Astrocyte (in vitro differentiated cells and primary cell): ENCODE measurements around the gene NSMCE1. TPM values are rescaled to one million over a fixed set of nuclear protein-coding genes. Genes with fewer than 3 reads are reported as not detected.

Experiments
- DNase-seq: peaks from one replicate; pipeline ENCODE4 v3.0.0-alpha.2; 2010; ENCODE audit warnings: low read depth
- FAIRE-seq: peaks from 2 replicates; lab custom pipeline; 2011; peaks lifted over from hg19 to GRCh38; lab: Jason Lieb, UNC
- H2AFZ ChIP-seq: 2 replicates; pipeline ENCODE4 v1.6.0; 2012; ENCODE audit warnings: low read depth, low read length, inconsistent platforms
- H3K27ac ChIP-seq: 2 replicates; pipeline ENCODE4 v1.5.1; 2011; ENCODE audit warnings: low read depth, low read length, inconsistent platforms
- H3K27me3 ChIP-seq: 2 replicates; pipeline ENCODE4 v1.6.0; 2011; ENCODE audit warnings: low read length, inconsistent platforms; ENCODE audit not compliant: insufficient read depth
- H3K36me3 ChIP-seq: 2 replicates; pipeline ENCODE4 v1.5.1; 2011; ENCODE audit warnings: low read length, inconsistent platforms; ENCODE audit not compliant: insufficient read depth
- H3K4me1 ChIP-seq: 2 replicates; pipeline ENCODE4 v1.5.1; 2011; ENCODE audit warnings: low read length, inconsistent platforms; ENCODE audit not compliant: insufficient read depth
- H3K4me2 ChIP-seq: 2 replicates; pipeline ENCODE4 v1.6.0; 2012; ENCODE audit warnings: low read length, inconsistent platforms
- H3K4me3 ChIP-seq: 2 replicates; pipeline ENCODE4 v1.5.1; 2011; ENCODE audit warnings: low read depth, mild to moderate bottlenecking, low read length, inconsistent platforms; ENCODE audit not compliant: insufficient read depth
- H3K79me2 ChIP-seq: 2 replicates; pipeline ENCODE4 v1.6.0; 2012; ENCODE audit warnings: mild to moderate bottlenecking, low read length, inconsistent platforms; ENCODE audit not compliant: insufficient read depth
- H3K9ac ChIP-seq: 2 replicates; pipeline ENCODE4 v1.6.0; 2012; ENCODE audit warnings: mild to moderate bottlenecking, low read length, inconsistent platforms
- H3K9me3 ChIP-seq: 2 replicates; pipeline ENCODE4 v1.5.1; 2012; ENCODE audit warnings: low read depth, mild to moderate bottlenecking, low read length, inconsistent platforms; ENCODE audit not compliant: insufficient read depth
- H4K20me1 ChIP-seq: 2 replicates; pipeline ENCODE4 v1.6.0; 2012; ENCODE audit warnings: low read length, inconsistent platforms; ENCODE audit not compliant: insufficient read depth
- H3K27ac Mint-ChIP-seq: one replicate; pipeline ENCODE4 v1.8.0; 2021; ENCODE audit warnings: mild to moderate bottlenecking, mixed read lengths; ENCODE audit not compliant: unreplicated experiment
- H3K27me3 Mint-ChIP-seq: one replicate; pipeline ENCODE4 v1.8.0; 2021; ENCODE audit warnings: low read depth, mixed read lengths; ENCODE audit not compliant: unreplicated experiment
- H3K36me3 Mint-ChIP-seq: one replicate; pipeline ENCODE4 v1.8.0; 2021; ENCODE audit warnings: low read depth, mixed read lengths; ENCODE audit not compliant: unreplicated experiment
- H3K4me1 Mint-ChIP-seq: one replicate; pipeline ENCODE4 v1.8.0; 2021; ENCODE audit warnings: low read depth, mixed read lengths; ENCODE audit not compliant: unreplicated experiment
- H3K4me3 Mint-ChIP-seq: one replicate; pipeline ENCODE4 v1.8.0; 2021; ENCODE audit warnings: mild to moderate bottlenecking, moderate library complexity, mixed read lengths; ENCODE audit not compliant: unreplicated experiment
- H3K9me3 Mint-ChIP-seq: one replicate; pipeline ENCODE4 v1.8.0; 2021; ENCODE audit warnings: mild to moderate bottlenecking, mixed read lengths; ENCODE audit not compliant: unreplicated experiment
- CTCF ChIP-seq: IDR thresholded peaks from 2 replicates; pipeline ENCODE4 v1.5.1; 2011; ENCODE audit warnings: low read depth, mild to moderate bottlenecking, inconsistent platforms, low read length, moderate library complexity; ENCODE audit not compliant: insufficient read depth
- EZH2 ChIP-seq: IDR thresholded peaks from 2 replicates; pipeline ENCODE4 v1.6.1; 2012; ENCODE audit warnings: mild to moderate bottlenecking, low read length, inconsistent platforms; ENCODE audit not compliant: insufficient read depth
- total RNA-seq: library from RNA; stranded (reverse); gene quantifications from 2 replicates; pipeline ENCODE4 v1.2.1, GENCODE V29; 2021

NSMCE1 gene
- total RNA-seq, 1 donor from 2014 or later = 12.1 TPM

DNA sequence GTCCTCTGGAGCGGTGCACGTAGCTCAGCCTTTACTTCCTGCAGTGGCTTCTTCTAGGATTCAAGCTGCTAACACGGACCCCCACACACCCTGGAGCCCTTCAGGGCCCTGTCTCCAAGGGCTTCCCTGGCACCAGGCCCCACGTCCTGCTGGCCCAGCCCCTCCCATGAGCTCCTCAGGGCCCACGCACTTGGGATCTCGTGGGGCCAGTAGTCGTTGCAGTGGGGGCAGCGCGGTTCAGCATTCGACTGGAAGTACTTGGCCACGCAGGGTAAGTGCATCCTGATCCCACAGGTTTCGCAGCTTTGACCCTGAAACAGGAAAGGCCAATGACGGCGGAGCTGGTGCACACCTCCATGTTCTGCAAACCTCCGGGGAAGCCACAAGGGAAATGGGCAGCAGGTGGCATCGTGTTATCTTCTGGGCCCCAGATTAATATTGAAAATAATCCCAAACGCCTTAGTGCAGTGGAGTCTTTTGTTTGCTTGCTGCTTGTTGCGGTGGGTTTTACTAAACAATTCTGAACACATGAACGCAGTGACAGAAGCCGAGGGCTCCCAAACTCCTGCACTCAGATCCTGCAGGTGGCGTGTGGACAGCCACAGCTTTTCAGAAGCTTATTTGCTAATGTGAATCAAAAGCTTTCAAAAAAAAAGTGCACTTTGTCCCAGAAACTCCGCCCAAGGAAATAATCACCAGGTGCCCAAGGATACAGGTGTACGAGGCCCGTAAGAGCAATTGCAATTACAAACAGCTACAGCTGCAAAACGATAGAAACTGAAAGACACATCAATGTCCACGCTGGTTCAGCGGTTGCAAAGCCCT lies 42.8 kb downstream of the NSMCE1 start:
- Histone ChIP-seq H3K9me3 (no peaks in the 10 kb centered on the region), H3K79me2 (no peaks in the 10 kb centered on the region), H3K4me1 (peaks cover 11% of the 10 kb centered on the region), H3K27me3 (no peaks in the 10 kb centered on the region), H2AFZ (no peak overlapping the region), H3K36me3 (no peaks in the 10 kb centered on the region), H3K4me2 (no peak overlapping the region), H4K20me1 (no peaks in the 10 kb centered on the region), H3K4me3 (no peak overlapping the region), H3K9ac (no peak overlapping the region), H3K27ac (no peak overlapping the region)
- Mint-ChIP-seq H3K9me3 (no peaks in the 10 kb centered on the region), H3K36me3 (no peaks in the 10 kb centered on the region), H3K4me3 (no peak overlapping the region), H3K27ac (no peak overlapping the region), H3K27me3 (peaks cover 3% of the 10 kb centered on the region), H3K4me1 (peaks cover 4% of the 10 kb centered on the region)
- no peak for TF ChIP-seq EZH2
- no peak for TF ChIP-seq CTCF
- no peak for DNase-seq
- no peak for FAIRE-seq

GRCh38 chr16:27224741-27225300 lies 43.8 kb downstream of the NSMCE1 start:
- no peaks in the 10 kb centered on the region for H3K9me3 ChIP-seq
- TF ChIP-seq CTCF (no peak), EZH2 (no peak)
- Mint-ChIP-seq H3K4me3 (no peak overlapping the region), H3K27me3 (peaks cover 3% of the 10 kb centered on the region), H3K9me3 (no peaks in the 10 kb centered on the region), H3K36me3 (peaks cover 3% of the 10 kb centered on the region), H3K27ac (no peak overlapping the region), H3K4me1 (peaks cover 4% of the 10 kb centered on the region)
- DNase-seq = no peak
- H3K36me3 ChIP-seq = no peaks in the 10 kb centered on the region
- H3K27me3 ChIP-seq = no peaks in the 10 kb centered on the region
- no peak overlapping the region for H3K9ac ChIP-seq
- no peak overlapping the region for H3K27ac ChIP-seq
- no peak for FAIRE-seq
- H3K4me1 ChIP-seq = peaks cover 11% of the 10 kb centered on the region
- H2AFZ ChIP-seq = no peak overlapping the region
- no peaks in the 10 kb centered on the region for H4K20me1 ChIP-seq
- H3K79me2 ChIP-seq = no peaks in the 10 kb centered on the region
- H3K4me2 ChIP-seq = no peak overlapping the region
- no peak overlapping the region for H3K4me3 ChIP-seq
